IPS-18c (cell line): ENCODE data around the gene NFIA.

Source experiments
- H3K4me3 ChIP-seq: 2 replicates; pipeline ENCODE4 v1.7.0; 2013; ENCODE audit warnings: low read depth, mild to moderate bottlenecking, low read length, moderate library complexity; ENCODE audit not compliant: insufficient read depth
- H3K9me3 ChIP-seq: one replicate; pipeline ENCODE4 v1.6.1; 2013; ENCODE audit warnings: mild to moderate bottlenecking, low read length, moderate library complexity; ENCODE audit not compliant: control insufficient read depth, insufficient read depth

The NFIA gene

GRCh38 chr1:61392409-61393242 is 310.3 kb downstream of the NFIA start:
- H3K4me3 ChIP-seq, result no peak overlapping the region

GRCh38 chr1:61393575-61393974 is 311.2 kb downstream of the NFIA start:
- Histone ChIP-seq H3K4me3 (no peak overlapping the region), H3K9me3 (peaks cover 6% of the 10 kb centered on the region)

More at GRCh38 chr1:61392409-61393242, 310.3 kb downstream of the NFIA start:
- H3K9me3 ChIP-seq, result peaks cover 6% of the 10 kb centered on the region

GRCh38 chr1:61395146-61395800 is 312.9 kb downstream of the NFIA start:
- H3K4me3 ChIP-seq, result no peak overlapping the region
- peaks cover 2% of the 10 kb centered on the region for H3K9me3 ChIP-seq

- Histone ChIP-seq H3K4me3 (no peak overlapping the region), H3K9me3 (peaks cover 2% of the 10 kb centered on the region)
Observed at GRCh38 chr1:61397495-61397894, 315.1 kb downstream of the NFIA start.

GRCh38 chr1:61397935-61398334 is 315.6 kb downstream of the NFIA start:
- Histone ChIP-seq H3K4me3 (no peak overlapping the region), H3K9me3 (peaks cover 2% of the 10 kb centered on the region)

- H3K4me3 ChIP-seq, result no peak overlapping the region
Observed at GRCh38 chr1:61399199-61399598, 316.8 kb downstream of the NFIA start.

GRCh38 chr1:61400131-61400770 is 317.9 kb downstream of the NFIA start:
- Histone ChIP-seq H3K4me3 (no peak overlapping the region), H3K9me3 (peaks cover 2% of the 10 kb centered on the region)

More at GRCh38 chr1:61399199-61399598, 316.8 kb downstream of the NFIA start:
- H3K9me3 ChIP-seq, result peaks cover 2% of the 10 kb centered on the region

GRCh38 chr1:61400997-61401396 is 318.6 kb downstream of the NFIA start:
- Histone ChIP-seq H3K9me3 (peaks cover 2% of the 10 kb centered on the region), H3K4me3 (no peak overlapping the region)

- no peak overlapping the region for H3K4me3 ChIP-seq
- no peaks in the 10 kb centered on the region for H3K9me3 ChIP-seq
Observed at GRCh38 chr1:61403679-61404596, 321.6 kb downstream of the NFIA start.

- no peaks in the 10 kb centered on the region for H3K9me3 ChIP-seq
Observed at GRCh38 chr1:61404597-61405376, 322.4 kb downstream of the NFIA start.

GRCh38 chr1:61406467-61406866 is 324.1 kb downstream of the NFIA start:
- Histone ChIP-seq H3K4me3 (no peak overlapping the region), H3K9me3 (no peaks in the 10 kb centered on the region)

More at GRCh38 chr1:61404597-61405376, 322.4 kb downstream of the NFIA start:
- H3K4me3 ChIP-seq, result no peak overlapping the region

- Histone ChIP-seq H3K9me3 (no peaks in the 10 kb centered on the region), H3K4me3 (no peak overlapping the region)
Observed at GRCh38 chr1:61412601-61413000, 330.2 kb downstream of the NFIA start.

GRCh38 chr1:61419196-61419595 is 336.8 kb downstream of the NFIA start:
- no peak overlapping the region for H3K4me3 ChIP-seq

GRCh38 chr1:61419657-61420056 is 337.3 kb downstream of the NFIA start:
- H3K4me3 ChIP-seq, result no peak overlapping the region
- no peaks in the 10 kb centered on the region for H3K9me3 ChIP-seq

More at GRCh38 chr1:61419196-61419595, 336.8 kb downstream of the NFIA start:
- no peaks in the 10 kb centered on the region for H3K9me3 ChIP-seq

GRCh38 chr1:61420243-61420642 is 337.9 kb downstream of the NFIA start:
- H3K9me3 ChIP-seq, result no peaks in the 10 kb centered on the region
- H3K4me3 ChIP-seq, result no peak overlapping the region
